Neuronal stem cell (in vitro differentiated cells): ENCODE results near the gene TGM5.

ENCODE experiments used
- DNase-seq: peaks from one replicate; pipeline ENCODE4 v3.0.0-alpha.2; 2013; ENCODE audit warnings: low spot score
- H2AFZ ChIP-seq: one replicate; pipeline ENCODE4 v1.6.1; 2013; ENCODE audit warnings: mild to moderate bottlenecking, low read length, inconsistent platforms
- H2AK5ac ChIP-seq: 2 replicates; pipeline ENCODE4 v1.6.1; 2013; ENCODE audit warnings: low read depth, mild to moderate bottlenecking, inconsistent platforms, low read length, moderate library complexity, mixed read lengths
- H2BK120ac ChIP-seq: 2 replicates; pipeline ENCODE4 v1.6.1; 2013; ENCODE audit warnings: low read depth, mild to moderate bottlenecking, inconsistent platforms, low read length, moderate library complexity, mixed read lengths
- H2BK12ac ChIP-seq: one replicate; pipeline ENCODE4 v1.6.1; 2013; ENCODE audit warnings: low read length, inconsistent platforms
- H2BK15ac ChIP-seq: 2 replicates; pipeline ENCODE4 v1.6.1; 2013; ENCODE audit warnings: mild to moderate bottlenecking, low read length, inconsistent platforms, mixed read lengths
- H2BK5ac ChIP-seq: one replicate; pipeline ENCODE4 v1.6.1; 2013; ENCODE audit warnings: inconsistent platforms, mild to moderate bottlenecking, low read length, moderate library complexity
- H3K14ac ChIP-seq: one replicate; pipeline ENCODE4 v1.6.1; 2013; ENCODE audit warnings: low read length, inconsistent platforms
- H3K18ac ChIP-seq: 2 replicates; pipeline ENCODE4 v1.6.1; 2013; ENCODE audit warnings: low read length, inconsistent platforms
- H3K23ac ChIP-seq: 2 replicates; pipeline ENCODE4 v1.6.1; 2013; ENCODE audit warnings: low read depth, mild to moderate bottlenecking, mixed read lengths, low read length, inconsistent platforms; ENCODE audit not compliant: poor library complexity
- H3K27ac ChIP-seq: replicated peaks from 3 replicates; pipeline ENCODE4 v1.5.1; 2013; ENCODE audit warnings: low read length, inconsistent platforms
- H3K27me3 ChIP-seq, 3 experiments: 2 replicates each; pipeline ENCODE4 v1.6.1; 2013; ENCODE audit warnings: low read length in 3 of 3, mild to moderate bottlenecking in 2 of 3, inconsistent platforms in 1 of 3, low read depth in 1 of 3, mixed read lengths in 1 of 3, moderate library complexity in 1 of 3; ENCODE audit not compliant: control insufficient read depth in 3 of 3, insufficient read depth in 3 of 3
- H3K36me3 ChIP-seq, 2 donors: replicated peaks in 1 of 2; 2 replicates each; pipeline ENCODE4 v1.6.1; 2013; ENCODE audit warnings: low read length in 2 of 2; ENCODE audit not compliant: control insufficient read depth in 2 of 2, insufficient read depth in 2 of 2
- H3K4ac ChIP-seq: 2 replicates; pipeline ENCODE4 v1.6.1; 2013; ENCODE audit warnings: inconsistent platforms, mild to moderate bottlenecking, low read length, moderate library complexity
- H3K4me1 ChIP-seq, 2 donors: 1 replicate in 1 of 2; 2 replicates in 1 of 2; pipeline ENCODE4 v1.6.1; 2013; ENCODE audit warnings: low read length in 2 of 2, low read depth in 1 of 2; ENCODE audit not compliant: control insufficient read depth in 2 of 2, insufficient read depth in 1 of 2
- H3K4me2 ChIP-seq: one replicate; pipeline ENCODE4 v1.6.1; 2013; ENCODE audit warnings: mild to moderate bottlenecking, low read length, inconsistent platforms; ENCODE audit not compliant: insufficient read depth, poor library complexity, severe bottlenecking
- H3K4me3 ChIP-seq, 2 donors: 2 replicates each; pipeline ENCODE4 v1.5.1; 2013; ENCODE audit warnings: low read length in 2 of 2, mild to moderate bottlenecking in 2 of 2, inconsistent platforms in 1 of 2, moderate library complexity in 1 of 2
- H3K79me1 ChIP-seq: one replicate; pipeline ENCODE4 v1.6.1; 2013; ENCODE audit warnings: low read depth, mild to moderate bottlenecking, inconsistent platforms, low read length, moderate library complexity
- H3K9ac ChIP-seq: one replicate; pipeline ENCODE4 v1.6.1; 2013; ENCODE audit warnings: mild to moderate bottlenecking, low read depth, low read length, inconsistent platforms; ENCODE audit not compliant: poor library complexity
- H3K9me3 ChIP-seq, 2 donors: replicated peaks in 1 of 2; 2 replicates each; pipeline versions ENCODE3 to v1.6.1; 2013; ENCODE audit warnings: low read length in 2 of 2, mild to moderate bottlenecking in 2 of 2, inconsistent platforms in 1 of 2, low read depth in 1 of 2, mixed read lengths in 1 of 2, moderate library complexity in 1 of 2; ENCODE audit not compliant: control insufficient read depth in 2 of 2, insufficient read depth in 1 of 2
- H4K8ac ChIP-seq: one replicate; pipeline ENCODE4 v1.6.1; 2013; ENCODE audit warnings: low read depth, mild to moderate bottlenecking, inconsistent platforms, low read length, moderate library complexity
- H4K91ac ChIP-seq: one replicate; pipeline ENCODE4 v1.6.1; 2013; ENCODE audit warnings: low read length, low read depth, mild to moderate bottlenecking, inconsistent platforms; ENCODE audit not compliant: poor library complexity
- WGBS, 2 donors: extraction: QIAGEN DNeasy Blood & Tissue Kit; methylation state at CpG; one replicate each; pipeline ENCODE4 v1.1.7; 2013; ENCODE audit warnings: missing lambda C conversion rate in 2 of 2, mixed read lengths in 1 of 2; ENCODE audit not compliant: insufficient read length in 2 of 2, insufficient replicate concordance in 1 of 2; ENCODE audit errors: extremely low coverage in 2 of 2; 5-methylcytosine and 5-hydroxymethylcytosine counted together

TGM5 gene

DNA sequence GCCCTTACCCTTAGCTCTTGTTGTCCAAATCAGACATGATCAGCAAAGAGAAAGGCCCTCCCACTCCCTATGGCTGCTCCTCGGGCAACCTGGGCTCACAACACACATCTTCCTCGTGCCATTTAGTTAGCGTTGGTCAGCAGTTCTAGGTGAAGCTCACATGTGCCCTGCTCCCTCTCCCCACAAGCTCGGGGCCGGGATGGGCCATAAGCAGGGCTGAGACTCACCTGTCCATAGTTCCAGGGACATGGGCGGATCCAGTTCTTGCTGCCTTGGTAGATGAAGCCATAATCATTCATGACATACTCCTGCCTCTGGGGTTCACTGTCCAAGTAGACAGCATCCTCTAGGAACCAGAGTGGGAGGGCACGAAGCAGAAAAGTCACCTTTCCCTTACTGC lies 10.4 kb downstream of the TGM5 start:
- H3K36me3 ChIP-seq, result no peaks in the 10 kb centered on the region
- H3K79me1 ChIP-seq, result no peaks in the 10 kb centered on the region
- no peak overlapping the region for H4K91ac ChIP-seq
- H3K4me3 ChIP-seq, result no peak overlapping the region
- no peak overlapping the region for H3K27ac ChIP-seq
- no peak overlapping the region for H3K14ac ChIP-seq
- H3K23ac ChIP-seq, result no peak overlapping the region
- no peak overlapping the region for H3K4me2 ChIP-seq
- peaks cover 0 to 40% (median 0%) of the 10 kb centered on the region in 3 experiments for H3K27me3 ChIP-seq
- no peak overlapping the region for H2AFZ ChIP-seq
- H3K4me1 ChIP-seq, result no peaks in the 10 kb centered on the region
- no peak overlapping the region for H2BK15ac ChIP-seq
- no peak overlapping the region for H4K8ac ChIP-seq
- H2BK12ac ChIP-seq, result no peak overlapping the region
- DNase-seq, result no peak
- H3K18ac ChIP-seq, result no peak overlapping the region
- H3K4ac ChIP-seq, result no peak overlapping the region
- H2BK120ac ChIP-seq, result no peak overlapping the region
- no peak overlapping the region for H2AK5ac ChIP-seq
- H2BK5ac ChIP-seq, result no peak overlapping the region
- no CpG with 5 or more reads among the region's 7 CpGs for WGBS, 2 donors
- no peaks in the 10 kb centered on the region for H3K9me3 ChIP-seq
- no peak overlapping the region for H3K9ac ChIP-seq

GRCh38 chr15:43255376-43255775 lies 11.4 kb downstream of the TGM5 start:
- Histone ChIP-seq H4K91ac (no peak overlapping the region), H3K14ac (no peak overlapping the region), H2BK5ac (no peak overlapping the region), H2BK12ac (no peak overlapping the region), H3K4me2 (no peak overlapping the region), H2AK5ac (no peak overlapping the region), H3K23ac (no peak overlapping the region), H3K9ac (no peak overlapping the region), H3K18ac (no peak overlapping the region), H2AFZ (no peak overlapping the region), H3K36me3 (no peaks in the 10 kb centered on the region), H3K4me1 (no peaks in the 10 kb centered on the region), H3K9me3 (no peaks in the 10 kb centered on the region), H3K4me3 (no peak overlapping the region), H3K79me1 (no peaks in the 10 kb centered on the region), H3K4ac (no peak overlapping the region), H3K27me3 (peaks cover 0 to 33% (median 0%) of the 10 kb centered on the region in 3 experiments), H3K27ac (no peak overlapping the region), H2BK120ac (no peak overlapping the region), H2BK15ac (no peak overlapping the region), H4K8ac (no peak overlapping the region)
- WGBS, 2 donors, result no CpG with 5 or more reads among the region's 2 CpGs
- DNase-seq, result no peak

- Histone ChIP-seq H2AFZ (no peak overlapping the region), H2BK15ac (no peak overlapping the region), H3K23ac (peak overlapping the region; percentile 14), H3K27ac (no peak overlapping the region), H3K18ac (peak overlapping the region; percentile 11), H3K4me3 (peak overlapping the region in 1 of 2 donors; percentile 9), H3K9ac (no peak overlapping the region), H4K8ac (no peak overlapping the region), H2BK12ac (no peak overlapping the region), H3K14ac (no peak overlapping the region), H4K91ac (no peak overlapping the region), H2AK5ac (no peak overlapping the region), H3K4me1 (no peaks in the 10 kb centered on the region), H3K27me3 (peaks cover 0 to 32% (median 0%) of the 10 kb centered on the region in 3 experiments), H3K9me3 (no peaks in the 10 kb centered on the region), H3K79me1 (no peaks in the 10 kb centered on the region), H2BK120ac (no peak overlapping the region), H3K4me2 (no peak overlapping the region), H3K36me3 (no peaks in the 10 kb centered on the region), H3K4ac (no peak overlapping the region), H2BK5ac (no peak overlapping the region)
- no CpG with 5 or more reads among the region's 15 CpGs for WGBS, 2 donors
- no peak for DNase-seq
Measured at GRCh38 chr15:43253431-43254403, 13.0 kb downstream of the TGM5 start.

DNA sequence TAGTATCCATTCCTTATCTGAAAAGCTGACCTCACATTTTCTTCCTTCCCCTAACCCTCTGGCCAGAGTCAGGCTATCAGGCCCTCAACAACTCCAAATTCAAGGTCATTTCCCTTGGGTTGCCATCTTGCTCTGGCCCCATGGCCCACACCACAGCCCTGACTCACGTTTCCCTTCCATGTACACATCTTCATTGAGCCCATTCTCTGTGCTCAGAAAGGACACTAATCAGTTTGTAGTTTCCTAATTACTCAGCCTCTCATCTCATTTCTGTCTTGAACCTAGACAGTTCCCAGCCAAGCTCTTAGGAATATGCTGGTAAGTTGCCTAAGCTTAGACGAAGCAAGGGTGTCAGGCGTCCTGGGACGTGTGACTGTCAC lies 14.9 kb downstream of the TGM5 start:
- Histone ChIP-seq H2AFZ (no peak overlapping the region), H3K27ac (no peak overlapping the region), H3K27me3 (peaks cover 0 to 32% (median 0%) of the 10 kb centered on the region in 3 experiments), H3K9me3 (no peaks in the 10 kb centered on the region), H3K9ac (no peak overlapping the region), H2BK15ac (no peak overlapping the region), H2AK5ac (no peak overlapping the region), H3K4me1 (no peaks in the 10 kb centered on the region), H3K18ac (no peak overlapping the region), H4K8ac (no peak overlapping the region), H3K4ac (no peak overlapping the region), H3K79me1 (no peaks in the 10 kb centered on the region), H4K91ac (no peak overlapping the region), H3K36me3 (no peaks in the 10 kb centered on the region), H3K14ac (no peak overlapping the region), H3K4me3 (no peak overlapping the region), H3K23ac (no peak overlapping the region), H2BK120ac (no peak overlapping the region), H3K4me2 (no peak overlapping the region), H2BK12ac (no peak overlapping the region), H2BK5ac (no peak overlapping the region)
- DNase-seq, result no peak
- no CpG with 5 or more reads among the region's 4 CpGs for WGBS, 2 donors
